GM19452 (cell line): ENCODE data around the gene RPTOR.
"Not testable (repeated sequence)": the region's sequence is repeated elsewhere in the genome, so short reads cannot be mapped to it uniquely, and the experiment has no call there.

Source experiments
- ATAC-seq: cut with Tn5 transposase; IDR thresholded peaks from one replicate; pipeline ENCODE4 v1.9.1; 2021; ENCODE audit not compliant: unreplicated experiment

RPTOR gene

DNA sequence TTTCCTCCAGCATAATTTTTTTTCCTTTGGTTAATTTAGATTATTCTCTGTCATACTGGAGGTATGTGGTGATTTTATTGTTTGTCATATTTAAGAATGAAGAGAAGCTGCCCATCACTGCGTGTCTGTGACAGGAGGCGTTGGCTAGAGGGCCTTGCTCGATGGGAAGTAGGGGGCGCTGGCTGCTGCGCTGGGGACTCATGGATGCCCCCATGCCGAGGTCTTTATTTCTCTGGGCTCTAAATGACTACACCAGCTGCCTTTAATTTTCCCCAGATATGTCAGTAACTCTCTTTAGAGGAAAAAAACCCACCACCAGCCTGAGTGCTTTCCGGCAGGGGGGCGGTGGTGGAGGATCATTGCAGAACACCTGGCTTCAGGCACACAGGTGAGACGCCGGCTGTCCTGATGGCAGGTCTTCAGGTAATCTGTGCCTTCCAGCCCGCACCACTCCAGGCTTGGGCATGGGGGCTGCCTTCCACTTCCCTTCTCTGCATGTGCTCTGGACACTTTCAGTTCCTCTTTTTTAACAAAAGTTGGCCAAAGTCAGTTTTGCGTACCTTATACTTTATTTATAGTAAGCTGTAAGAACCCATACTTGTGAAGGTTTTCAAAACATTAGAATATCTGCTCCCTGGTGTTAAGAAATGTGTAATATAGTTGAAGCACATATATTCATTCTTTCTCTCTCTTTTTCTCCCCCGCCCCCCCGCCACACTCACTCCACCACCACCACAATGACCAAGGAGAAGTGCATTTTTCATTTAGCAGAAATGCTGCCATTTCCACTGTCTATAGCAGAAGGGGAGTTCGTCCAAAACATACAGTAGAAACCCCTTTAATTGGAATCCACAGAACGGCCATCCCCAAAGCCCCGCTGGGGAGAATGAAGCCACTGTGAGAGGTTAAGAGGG lies 192.7 kb downstream of the RPTOR start:
- peak; percentile 73 for ATAC-seq

DNA sequence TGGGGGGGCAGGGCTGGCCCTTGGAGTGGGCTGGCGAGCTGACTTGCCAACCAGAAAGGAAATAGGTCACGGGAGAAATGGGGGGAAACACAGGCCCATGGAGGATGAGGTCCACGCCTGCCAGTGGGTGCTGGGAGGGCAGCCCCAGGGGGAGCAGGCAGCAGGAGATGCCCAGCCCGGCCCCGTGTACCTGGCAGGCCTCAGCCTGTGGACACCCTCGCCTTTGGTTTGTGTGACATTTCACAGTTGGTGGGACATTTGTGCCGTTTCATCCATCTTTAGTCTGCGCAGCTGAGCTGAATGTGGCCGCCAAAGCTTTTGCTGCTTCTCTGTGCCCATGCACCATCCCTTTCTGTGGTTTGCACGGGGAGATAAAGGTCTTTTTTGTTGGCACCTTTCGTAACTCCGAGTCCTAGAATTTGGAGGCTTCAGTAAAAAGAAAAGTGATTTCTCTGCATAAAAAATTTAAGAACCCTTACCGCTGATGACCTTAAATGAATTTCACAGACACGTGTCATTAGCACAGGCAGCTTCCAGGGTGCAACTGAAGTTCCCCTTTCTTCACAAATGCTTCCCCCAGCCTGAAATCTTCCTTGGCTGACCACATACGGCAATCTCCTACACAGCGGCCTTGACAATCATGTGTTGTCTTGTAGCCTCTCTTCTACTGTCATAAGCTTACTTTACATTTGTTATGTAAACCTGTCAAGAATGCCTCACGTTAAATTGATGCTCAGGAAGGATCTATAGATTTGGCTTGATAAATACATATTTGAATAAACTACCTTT lies 193.6 kb downstream of the RPTOR start:
- ATAC-seq = no peak

DNA sequence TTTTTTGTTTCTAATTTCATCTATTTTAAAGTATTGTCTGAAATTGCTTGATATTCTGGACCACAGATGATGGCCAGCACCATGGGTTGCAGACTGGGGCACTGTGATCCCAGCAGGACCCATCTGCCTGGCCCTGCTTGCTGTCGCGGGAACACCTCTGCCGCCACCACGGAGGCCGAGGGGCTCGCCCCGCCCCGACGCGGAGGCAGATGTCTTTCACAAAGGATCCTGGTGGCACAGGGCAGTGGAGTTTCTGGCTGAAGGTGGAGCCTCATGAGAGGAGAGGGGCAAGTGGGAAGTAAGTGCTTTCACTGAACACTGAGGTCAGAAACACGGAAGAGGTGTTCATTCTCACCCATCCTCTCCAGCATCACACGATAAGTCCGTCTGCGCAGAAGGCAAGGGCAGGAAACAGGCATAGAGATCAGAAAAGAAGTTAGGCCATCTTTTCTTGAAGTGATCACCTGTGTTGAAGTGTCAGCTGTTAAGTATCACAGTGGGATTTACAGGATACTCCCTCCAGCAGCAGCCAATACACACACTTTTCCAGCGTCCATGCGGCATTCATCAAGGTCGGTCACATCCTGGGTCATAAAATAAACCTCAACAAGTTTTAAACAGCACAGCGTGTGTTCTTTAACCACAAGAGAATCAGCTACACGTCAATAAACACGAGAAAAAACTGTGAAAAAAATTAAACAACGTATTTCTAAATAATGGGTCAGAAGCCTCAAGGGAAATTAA lies 194.5 kb downstream of the RPTOR start:
- ATAC-seq = no peak

DNA sequence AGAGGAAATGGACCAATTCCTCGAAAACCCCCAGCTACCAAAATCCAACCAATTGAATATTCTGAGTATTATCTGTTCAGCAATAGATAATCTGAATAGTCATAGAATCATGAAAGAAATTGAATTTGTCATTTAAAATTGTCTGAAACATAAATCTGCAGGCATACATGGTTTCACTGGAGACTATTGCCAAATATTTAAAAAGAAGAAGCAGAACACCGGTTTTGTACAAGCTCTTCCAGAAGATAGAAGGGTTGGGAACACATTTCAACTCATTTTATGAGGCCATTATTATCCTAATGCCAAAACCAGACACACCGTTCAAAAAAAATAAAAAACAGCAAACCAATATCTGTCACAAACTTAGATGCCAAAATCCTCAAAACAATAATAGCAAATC lies 195.5 kb downstream of the RPTOR start:
- ATAC-seq = no peak

DNA sequence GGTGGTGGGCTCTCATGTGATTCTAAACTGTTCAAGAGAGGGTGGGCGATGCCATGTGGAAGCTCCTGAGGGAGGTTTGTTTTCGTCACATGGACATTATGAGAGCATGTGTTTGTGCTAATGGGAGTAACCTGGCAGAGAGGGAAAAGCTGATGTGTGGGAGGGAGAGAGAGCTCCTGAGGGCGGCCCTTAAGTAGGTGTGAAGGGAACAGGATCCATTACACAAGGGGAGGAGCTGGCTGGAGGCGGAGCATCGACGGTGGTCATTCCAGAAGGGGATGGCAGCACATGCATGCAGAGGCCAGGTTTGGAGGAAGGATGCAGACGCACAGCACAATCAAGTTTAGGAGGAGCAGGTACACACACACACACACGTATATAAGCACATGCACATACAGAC lies 197.5 kb downstream of the RPTOR start:
- no peak for ATAC-seq

DNA sequence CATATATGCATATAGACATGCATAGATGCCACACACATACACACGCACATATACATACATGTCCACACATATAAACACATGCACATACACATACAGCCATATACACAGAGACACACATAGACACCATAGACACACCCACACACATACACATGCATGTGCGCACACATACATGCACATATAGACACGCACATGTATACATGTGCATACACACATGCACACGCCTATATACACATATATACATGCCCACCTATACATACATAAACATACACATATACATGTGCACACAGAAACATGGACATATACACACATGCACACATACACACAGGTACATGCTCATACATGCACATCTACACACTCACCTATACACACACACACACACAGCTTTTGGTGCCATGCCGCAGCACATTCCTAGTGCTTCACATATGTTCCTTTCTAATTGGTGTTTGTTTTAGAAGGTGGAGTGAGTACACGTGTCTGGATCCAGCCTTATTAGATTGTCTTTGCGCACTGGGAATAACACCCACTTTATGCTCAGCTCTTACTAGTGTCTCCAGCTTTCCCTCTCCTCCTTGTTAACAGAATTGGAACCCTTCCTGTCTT lies 198.0 kb downstream of the RPTOR start:
- no peak for ATAC-seq

DNA sequence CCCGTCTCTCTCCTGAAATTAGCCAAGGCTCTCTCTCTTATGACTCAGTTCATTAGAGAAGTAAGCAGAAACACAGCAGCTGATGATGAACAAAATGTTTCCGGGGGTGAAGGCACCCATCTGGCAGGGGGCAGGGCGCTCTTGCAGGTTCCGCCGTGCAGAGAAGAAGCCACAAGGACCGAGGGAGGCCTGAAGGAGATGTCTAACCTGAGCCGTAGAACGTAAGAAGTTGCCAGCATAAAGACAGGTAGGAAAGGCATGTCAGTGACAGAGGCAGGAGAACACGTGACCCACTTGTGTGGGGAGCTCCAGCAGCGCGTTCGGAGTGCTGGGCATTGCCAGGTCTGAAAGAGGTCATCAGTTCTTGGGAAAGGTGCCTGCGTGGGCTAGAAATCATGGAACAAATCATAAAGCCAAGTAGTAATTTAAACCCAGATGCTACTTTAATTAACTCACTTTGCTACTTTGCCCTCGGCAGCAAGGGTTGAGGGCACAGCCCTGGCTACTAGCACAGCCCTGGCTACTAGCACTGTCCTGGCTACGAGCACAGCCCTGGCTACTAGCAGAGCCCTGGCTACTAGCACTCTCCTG lies 198.6 kb downstream of the RPTOR start:
- ATAC-seq = no peak

DNA sequence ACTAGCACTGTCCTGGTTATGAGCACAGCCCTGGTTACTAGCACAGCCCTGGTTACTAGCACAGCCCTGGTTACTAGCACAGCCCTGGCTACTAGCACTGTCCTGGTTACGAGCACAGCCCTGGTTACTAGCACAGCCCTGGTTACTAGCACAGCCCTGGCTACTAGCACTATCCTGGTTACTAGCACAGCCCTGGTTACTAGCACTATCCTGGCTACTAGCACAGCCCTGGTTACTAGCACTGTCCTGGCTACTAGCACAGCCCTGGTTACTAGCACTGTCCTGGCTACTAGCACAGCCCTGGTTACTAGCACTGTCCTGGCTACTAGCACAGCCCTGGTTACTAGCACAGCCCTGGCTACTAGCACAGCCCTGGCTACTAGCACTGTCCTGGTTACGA lies 199.3 kb downstream of the RPTOR start:
- ATAC-seq = not testable (repeated sequence)

DNA sequence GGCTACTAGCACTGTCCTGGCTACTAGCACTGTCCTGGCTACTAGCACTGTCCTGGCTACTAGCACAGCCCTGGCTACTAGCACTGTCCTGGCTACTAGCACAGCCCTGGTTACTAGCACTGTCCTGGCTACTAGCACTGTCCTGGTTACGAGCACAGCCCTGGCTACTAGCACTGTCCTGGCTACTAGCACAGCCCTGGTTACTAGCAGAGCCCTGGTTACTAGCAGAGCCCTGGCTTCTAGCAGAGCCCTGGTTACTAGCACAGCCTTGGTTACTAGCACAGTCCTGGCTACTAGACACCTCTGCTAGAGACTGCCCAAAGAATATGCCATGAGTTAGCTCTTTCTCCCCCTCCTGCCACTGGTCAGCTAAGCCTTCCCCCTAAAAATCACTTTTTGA lies 200.1 kb downstream of the RPTOR start:
- not testable (repeated sequence) for ATAC-seq

DNA sequence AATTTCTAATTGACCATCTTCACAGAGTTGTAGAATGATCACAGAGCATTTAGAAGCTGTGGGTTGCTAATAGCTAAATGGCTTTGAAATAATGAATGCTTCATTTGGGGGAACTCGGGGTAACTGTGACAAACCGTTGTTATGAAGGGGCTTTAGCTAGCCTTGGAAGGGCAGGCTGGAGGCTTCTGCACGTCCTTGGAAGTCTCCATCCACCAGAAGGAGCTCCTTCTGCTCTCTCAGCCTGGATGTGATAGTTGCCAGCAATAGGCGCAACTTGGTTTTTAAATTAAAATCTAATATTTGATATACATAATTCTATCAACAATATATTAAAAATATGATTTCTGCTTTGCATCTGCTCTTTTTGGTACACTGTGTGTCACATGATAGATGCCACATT lies 200.5 kb downstream of the RPTOR start:
- ATAC-seq = no peak

DNA sequence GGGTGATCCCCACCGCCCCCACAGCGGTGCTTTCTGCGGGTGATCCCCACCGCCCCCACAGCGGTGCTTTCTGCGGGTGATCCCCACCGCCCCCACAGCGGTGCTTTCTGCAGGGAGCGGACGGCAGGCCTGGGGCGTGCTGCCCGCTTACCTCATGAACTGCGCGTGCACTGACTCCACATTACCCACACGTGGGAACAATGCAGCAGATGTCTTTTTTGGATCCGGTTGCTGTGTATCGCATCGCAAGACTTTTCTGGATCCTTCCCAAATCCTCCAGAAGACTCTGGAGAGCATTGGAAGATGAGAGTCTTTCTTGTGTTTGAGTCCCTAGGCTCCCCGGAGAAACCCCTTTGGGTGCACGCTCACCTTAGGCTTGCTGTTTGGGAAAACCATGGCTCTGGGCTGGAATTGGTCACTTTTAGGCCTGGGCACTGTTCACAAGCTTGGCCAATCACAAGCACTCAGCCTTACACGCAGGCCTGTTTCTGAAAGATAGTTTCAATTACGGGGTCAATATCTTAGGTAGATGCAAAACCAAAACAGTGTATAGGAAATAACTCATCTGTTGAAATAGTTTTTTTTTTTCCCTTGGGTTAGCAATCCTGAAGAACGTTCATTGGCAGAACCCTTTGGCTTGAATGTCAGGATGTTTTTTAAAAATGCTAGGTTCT lies 201.8 kb downstream of the RPTOR start:
- no peak for ATAC-seq

DNA sequence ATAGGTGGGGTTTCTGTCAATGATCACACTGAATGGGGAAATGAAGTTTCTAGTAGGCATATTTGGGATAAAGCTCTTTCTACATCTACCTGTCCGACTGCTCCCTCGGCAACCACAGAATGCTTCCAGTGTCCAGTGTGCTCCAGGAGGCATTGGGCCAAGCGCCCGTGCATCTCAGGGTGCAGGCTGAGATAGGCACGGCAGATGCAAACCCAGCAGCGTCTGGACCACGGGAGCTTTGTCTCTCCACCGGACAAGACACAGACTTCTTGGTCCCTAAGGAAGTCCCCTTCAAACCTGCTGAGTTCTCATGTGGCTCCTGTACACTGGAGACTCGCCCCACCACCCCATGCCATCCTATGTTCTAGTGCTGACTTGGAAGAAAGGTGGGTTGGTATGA lies 202.8 kb downstream of the RPTOR start:
- no peak for ATAC-seq

DNA sequence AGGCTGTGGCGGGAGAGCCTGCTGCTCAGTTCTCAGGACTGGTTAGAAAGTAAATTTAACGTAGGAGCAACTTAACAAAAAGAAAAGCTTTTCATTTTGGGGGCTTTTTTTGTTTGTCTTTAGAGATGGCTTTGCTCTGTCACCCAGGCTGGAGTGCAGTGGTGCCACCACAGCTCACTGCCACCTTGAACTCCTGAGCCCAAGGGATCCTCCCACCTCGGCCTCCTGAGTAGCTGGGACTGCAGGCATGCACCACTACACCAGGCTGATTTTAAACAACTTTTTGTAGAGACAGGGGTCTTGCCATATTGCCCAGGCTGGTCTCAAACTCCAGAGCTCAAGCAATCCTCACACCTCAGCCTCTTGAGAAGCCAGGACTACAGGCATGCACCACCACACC lies 205.0 kb downstream of the RPTOR start:
- ATAC-seq = no peak

DNA sequence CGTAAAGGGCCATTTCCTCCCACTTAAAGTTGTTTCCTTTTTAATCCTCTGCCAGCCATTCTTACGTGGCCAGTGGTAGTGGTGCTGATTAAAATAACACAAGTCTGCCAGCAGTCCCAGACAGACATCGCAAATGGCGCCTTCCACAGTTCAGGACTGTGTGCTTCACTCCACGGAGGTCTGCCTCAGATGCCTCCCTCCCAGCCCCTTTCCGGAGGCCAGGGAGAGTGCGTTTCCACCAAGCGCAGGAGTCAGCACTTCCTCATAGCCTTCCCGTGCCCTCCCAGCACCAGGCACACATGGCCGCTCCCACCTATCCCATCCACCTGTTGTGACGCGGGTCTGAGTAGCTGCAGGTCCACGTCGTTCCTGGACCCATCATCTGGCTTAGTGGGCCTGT lies 205.6 kb downstream of the RPTOR start:
- no peak for ATAC-seq

DNA sequence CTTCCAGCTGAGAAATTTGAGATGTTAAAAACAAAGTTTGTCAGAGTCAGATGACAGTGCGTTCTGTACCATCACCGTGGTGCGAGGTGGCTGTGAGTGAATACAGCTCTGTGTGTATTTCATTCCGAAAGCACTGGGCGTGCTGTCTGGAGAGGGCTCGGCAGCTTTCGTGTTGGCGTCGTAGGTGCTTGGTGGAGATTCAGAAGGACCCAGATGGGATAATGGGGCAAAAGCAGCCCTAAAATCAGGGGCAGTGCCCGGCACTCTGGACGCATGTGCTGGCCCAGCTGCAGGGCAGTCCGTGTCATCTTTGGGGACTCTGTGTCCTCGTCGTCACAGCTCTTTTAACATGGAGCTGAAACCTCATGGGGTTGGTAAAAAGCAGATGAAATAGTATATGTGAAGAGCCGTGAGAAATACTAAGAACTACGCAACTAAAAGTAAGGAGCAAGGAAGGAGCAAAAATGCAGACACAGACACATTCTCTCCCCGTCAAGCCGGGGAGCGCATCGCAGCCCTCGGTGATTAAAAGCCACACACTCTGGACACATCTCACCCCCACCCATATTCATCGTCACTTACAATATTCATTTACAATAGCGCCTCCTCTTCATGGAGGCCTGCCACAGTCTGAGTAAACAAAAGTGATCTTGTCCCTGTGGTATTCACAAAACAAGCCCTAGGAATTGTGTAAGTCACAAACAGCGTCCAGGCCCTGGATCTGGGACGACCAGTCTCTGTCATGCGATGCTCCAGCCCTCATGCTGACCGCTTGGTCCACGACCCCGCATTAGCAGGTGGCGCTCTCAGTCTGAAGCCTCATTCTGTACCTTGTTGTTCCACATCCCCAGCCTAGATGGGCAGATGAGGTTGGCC lies 206.7 kb downstream of the RPTOR start:
- ATAC-seq = no peak

DNA sequence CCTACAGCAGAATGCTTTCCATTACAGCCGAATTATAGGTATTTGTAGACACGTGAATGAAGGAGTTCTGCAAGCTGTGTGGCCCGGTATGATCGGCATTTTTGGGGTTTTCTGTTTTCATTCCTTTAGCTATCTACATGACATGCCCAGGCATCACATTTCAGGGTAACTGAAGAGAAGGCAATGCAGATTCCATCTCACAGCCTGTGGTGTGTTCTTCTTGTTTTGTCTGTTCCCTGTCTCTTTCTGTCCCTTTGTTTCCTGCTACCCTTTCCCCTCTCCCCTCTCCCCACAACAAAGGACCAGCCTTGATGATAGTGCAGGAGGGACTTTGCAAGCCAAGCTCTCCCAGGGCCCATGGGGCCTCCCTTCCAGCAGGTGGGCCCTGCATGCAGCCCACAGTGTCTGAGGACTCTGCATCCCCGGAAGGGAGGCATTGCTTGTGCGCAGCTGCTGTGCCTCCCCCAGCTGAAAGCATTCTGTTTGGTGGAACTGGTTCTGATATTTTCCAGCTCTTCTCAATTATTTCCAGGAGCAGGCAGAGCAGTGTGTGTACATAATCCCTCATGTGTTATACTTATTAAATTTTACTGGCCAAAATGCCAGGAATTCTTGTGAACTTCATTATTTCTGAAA lies 207.4 kb downstream of the RPTOR start:
- ATAC-seq = no peak

DNA sequence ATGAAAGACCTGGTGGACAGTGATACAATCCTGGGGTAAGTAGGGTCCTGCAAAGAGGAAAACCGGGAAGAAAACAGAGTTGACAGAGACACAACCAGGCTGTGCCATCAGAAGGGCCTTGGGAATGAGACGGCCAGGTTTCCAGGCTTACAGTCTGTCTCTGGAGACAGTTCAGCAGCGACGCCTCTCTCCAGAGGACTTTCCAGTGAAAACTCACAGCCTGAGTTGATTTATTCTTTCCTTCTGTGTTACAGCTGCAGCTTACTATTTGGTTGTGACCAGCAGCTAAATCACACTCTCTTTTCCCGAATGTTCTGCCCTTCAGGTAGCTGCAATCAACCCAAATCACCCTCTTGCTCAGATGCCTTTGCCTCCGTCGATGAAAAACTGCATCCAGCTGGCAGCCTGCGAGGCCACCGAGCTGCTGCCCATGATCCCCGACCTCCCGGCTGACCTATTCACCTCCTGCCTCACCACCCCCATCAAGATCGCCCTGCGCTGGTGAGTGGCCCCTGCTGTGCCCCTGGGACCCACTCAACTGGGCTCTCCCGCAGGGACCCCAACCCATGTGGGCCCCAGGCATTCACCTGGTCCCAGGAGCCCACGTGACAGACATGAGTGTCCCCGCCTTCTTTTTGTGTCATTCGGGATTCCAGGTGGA lies 209.2 kb downstream of the RPTOR start:
- ATAC-seq = no peak

DNA sequence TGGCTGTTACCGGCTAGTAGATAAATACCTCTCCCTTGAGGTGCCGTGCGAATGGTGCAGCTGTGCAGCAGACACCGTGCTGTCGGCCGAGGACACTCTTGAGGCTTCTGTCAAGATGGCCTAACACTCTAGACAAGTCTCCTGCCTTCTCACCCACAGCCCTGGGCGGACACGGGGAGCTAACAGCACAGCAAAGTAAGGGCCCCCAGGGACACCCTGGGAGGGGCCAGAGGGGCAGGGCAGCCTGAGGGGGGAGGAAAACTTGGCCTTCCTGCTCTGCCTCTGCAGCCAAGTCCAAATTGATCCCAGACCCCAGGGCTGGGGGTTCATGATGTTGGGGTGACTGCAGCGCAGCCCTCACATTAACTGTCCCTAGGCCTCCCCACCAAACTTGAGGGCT lies 210.2 kb downstream of the RPTOR start:
- no peak for ATAC-seq
